Loucy (cell line): Measurements from ENCODE around the gene LRRC75B.

Source experiments
- EZH2phosphoT487 ChIP-seq: fragments of 200-600 bp; IDR thresholded peaks from 2 replicates; pipeline ENCODE4 v1.6.1; 2018; ENCODE audit warnings: antibody characterized with exemption, mild to moderate bottlenecking, moderate library complexity, borderline replicate concordance
- TF ChIP-seq, protein P1 (sequence below): fragments of 200-600 bp; sonication (generic); conservative IDR thresholded peaks from 2 replicates; pipeline ENCODE4 v1.5.1; 2014; ENCODE audit warnings: mild to moderate bottlenecking, antibody characterized with exemption, low read length

GRCh38 chr22:24542641-24543040 lies 50.2 kb downstream of the LRRC75B start:
- TF ChIP-seq, protein P1, sequence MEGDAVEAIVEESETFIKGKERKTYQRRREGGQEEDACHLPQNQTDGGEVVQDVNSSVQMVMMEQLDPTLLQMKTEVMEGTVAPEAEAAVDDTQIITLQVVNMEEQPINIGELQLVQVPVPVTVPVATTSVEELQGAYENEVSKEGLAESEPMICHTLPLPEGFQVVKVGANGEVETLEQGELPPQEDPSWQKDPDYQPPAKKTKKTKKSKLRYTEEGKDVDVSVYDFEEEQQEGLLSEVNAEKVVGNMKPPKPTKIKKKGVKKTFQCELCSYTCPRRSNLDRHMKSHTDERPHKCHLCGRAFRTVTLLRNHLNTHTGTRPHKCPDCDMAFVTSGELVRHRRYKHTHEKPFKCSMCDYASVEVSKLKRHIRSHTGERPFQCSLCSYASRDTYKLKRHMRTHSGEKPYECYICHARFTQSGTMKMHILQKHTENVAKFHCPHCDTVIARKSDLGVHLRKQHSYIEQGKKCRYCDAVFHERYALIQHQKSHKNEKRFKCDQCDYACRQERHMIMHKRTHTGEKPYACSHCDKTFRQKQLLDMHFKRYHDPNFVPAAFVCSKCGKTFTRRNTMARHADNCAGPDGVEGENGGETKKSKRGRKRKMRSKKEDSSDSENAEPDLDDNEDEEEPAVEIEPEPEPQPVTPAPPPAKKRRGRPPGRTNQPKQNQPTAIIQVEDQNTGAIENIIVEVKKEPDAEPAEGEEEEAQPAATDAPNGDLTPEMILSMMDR, result no peak
- no peak for TF ChIP-seq EZH2phosphoT487
